ENCODE measurements around the gene LYRM7.

DNA sequence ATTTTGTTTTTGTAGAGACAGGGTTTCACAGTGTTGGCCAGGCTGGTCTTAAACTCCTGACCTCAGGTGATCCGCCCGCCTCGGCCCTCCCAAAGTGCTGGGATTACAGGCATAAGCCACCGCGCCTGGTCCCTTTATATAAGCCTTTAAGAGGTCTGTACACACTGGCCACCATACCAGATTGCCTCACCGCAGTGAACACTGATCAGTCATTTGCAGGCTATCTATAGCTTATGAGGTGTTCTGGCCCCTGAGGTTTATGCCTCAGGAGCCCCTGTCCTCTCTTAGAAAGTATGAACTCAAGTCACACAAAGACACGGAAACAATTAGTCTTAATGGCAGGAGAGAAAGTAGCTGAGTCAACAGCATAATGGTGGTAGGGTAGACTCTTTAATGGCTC is 20.3 kb upstream of the LYRM7 start:
- TF ChIP-seq POLR2AphosphoS5 (IDR thresholded peaks at IDR 0.05; ENCODE audit: low read depth, low read length) (no peak), SIN3A (IDR thresholded peaks at IDR 0.05; ENCODE audit: borderline replicate concordance, insufficient read depth, low read length) (no peak), TAF1 (IDR thresholded peaks at IDR 0.05; ENCODE audit: borderline replicate concordance, insufficient read depth, low read length) (no peak)

All from PFSK-1 (cell line).